ENCODE data around the gene PRTFDC1.
"Not testable (repeated sequence)": the region's sequence is repeated elsewhere in the genome, so short reads cannot be mapped to it uniquely, and the experiment has no call there.

The PRTFDC1 gene

DNA sequence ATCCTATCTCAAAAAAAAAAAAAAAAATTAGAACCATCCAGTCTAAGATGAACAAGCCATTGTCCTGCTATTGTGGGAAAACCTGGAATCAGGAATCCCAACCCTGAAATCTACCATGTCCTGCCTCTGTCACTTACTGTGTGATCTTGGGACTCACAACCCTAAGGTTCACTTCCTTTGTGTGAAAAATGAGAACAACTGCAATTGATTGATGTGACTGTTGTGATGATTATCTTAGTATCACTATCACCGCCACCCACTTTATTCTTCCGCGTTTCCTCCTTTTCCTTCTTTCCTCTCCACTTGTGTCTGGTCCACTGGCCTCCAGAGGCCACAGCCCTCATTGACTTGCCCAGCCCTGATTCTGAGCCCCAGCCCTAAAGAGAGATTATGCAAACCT is 12.6 kb upstream of the PRTFDC1 start:
- DNase-seq, result no peak

DNA sequence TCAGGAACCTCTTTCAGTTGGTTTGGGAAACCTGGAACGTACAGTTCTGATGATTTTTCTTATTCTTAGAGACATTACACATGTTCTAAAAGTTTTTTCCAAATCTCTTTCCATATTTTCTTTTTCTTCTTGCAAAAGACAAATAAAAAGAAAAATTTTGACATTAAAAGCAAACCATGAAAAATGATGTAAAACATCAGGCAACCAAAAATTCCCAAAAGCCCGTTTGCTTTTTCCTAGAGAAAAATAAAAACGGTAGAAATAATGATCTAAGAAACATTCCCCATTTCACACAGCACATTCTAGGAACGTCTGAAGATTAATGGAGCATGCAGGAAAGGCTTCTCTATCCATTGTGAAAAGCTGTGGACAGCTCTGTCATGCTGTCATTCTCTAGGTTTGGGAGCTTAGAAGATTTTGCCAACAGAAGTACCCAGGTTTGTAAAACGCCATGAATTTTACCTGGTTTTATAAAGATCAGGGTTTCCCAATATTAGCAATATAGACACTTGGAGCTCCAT is 11.2 kb upstream of the PRTFDC1 start:
- DNase-seq, result no peak

DNA sequence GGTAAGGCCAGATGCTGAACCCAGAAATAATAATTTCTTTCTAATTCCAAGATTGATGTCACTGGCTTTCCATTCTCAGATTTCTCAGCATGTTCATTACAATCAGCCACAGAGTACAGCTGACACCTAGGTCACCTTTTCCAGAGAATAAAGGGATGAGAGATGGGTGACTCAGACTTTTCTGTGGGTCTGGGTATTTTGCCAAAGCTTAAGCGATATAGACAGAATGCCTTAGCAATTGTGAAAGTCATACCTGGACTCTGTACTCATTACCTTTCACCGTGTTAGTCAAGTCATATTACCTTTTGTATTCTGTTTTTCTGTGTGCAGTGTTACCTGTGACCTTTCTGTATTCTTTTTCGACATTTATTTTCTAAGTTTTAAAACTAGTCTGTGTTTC is 10.6 kb upstream of the PRTFDC1 start:
- no peak for DNase-seq

DNA sequence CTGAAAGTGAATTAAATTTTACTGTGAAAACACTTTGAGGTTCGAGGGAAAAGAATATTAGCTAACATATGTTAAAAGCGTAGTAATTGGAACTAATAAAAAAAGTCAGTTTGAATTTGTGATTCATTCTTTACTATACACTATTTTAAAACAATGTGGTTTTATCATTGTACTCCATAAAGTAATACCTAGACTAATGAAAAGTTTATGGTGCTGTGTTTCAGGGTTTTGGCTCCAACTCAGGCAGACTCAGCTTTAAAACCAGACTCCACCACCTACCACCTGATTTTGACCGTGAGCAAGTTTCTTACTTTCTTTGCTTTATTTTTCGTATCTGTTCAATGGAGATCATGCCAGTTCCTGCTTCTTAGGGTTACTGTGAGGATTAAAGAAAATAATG is 9.2 kb upstream of the PRTFDC1 start:
- no peak for DNase-seq

DNA sequence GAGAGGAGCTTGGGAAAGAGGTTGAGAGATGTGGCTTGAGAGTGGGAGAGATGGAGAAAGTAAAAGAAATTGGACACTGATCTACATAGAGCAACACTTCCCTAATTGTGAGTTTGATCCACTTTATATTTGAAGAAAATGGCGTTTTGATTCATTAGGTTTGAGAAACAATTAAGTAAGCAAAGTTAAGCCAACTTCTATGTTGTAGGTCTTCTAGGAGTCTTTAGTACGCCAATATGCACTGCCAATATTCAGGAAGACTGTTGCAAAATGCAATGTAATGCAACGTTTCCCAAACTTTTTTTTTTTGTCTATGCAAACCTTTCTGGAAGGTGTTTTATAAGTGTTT is 7.0 kb upstream of the PRTFDC1 start:
- DNase-seq, result no peak

DNA sequence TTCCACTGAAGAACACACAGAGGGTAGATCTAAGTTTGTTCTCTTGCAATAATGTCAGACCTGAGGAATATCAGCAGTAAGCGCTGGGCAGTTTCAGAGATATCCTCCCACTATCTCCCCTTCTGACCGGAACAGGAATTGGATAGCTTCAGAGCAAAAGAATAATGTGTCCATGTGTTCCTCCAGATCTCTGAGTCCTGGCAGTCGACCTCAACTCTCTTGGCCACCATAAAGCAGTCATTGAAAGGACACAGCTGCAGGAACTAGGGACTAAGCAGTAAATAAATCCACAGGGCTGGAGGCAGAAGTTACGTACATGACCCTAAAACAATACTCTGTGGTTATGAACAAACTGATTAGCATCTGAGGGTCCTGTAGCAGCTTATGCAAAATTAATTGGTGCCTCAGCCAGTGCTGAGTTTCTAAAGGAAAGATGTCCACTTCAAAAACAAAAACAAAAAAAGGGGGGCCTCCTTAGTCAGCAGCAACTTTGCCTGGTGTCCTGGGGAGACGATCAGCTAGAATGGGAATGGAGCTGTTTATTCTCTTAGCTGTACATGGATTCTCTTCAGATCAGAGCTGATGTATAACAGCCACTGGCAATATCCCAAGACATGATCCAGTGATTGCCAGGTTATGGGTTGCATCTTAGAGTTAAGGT is 6.4 kb upstream of the PRTFDC1 start:
- DNase-seq, result peak; percentile 67

DNA sequence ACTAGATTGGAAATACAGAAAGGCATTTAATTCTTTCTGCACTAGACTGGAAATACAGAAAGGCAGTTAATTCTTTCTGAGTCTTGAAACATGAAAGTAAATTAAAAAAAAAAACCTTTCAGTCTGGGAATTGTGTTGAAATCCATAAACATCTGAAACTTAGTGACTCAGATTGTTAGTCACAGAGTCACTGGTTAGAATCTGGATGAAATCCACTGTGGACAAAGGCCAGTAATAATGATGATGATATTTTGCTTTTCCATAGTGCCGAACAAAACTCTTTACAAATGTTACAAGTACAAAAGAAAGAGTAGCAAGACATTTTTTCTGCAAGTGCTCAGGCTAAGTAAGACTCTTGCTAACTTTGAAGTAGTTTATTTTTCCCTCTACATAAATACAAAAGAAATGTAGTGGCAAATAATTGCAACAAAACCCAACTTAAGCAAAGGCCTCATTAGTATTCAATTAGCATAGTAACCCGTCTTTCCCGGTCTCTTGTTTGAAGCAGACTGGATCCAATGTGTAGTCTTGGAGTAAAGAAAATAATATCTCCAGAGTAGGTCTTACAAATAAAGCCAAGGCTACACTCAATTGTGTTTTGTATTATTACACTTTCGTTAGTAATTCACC is 5.8 kb upstream of the PRTFDC1 start:
- DNase-seq, result no peak

DNA sequence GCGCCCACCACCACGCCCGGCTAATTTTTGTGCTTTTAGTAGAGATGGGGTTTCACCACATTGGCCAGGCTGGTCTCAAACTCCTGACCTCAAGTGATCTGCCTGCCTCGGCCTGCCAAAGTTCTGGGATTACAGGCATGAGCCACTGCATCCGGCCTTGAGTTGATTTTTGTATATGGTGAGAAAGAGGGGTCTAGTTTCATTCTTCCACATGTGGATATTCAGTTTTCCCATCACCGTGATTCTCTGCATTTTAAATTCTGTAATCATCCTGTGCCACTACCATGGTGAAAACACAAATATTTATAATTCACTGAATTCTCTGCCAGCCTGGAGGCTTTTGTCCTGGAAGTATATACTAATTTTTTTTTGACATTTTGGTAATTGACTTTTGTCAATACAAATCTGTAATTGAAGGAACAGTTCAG is 5.2 kb upstream of the PRTFDC1 start:
- DNase-seq, result not testable (repeated sequence)

DNA sequence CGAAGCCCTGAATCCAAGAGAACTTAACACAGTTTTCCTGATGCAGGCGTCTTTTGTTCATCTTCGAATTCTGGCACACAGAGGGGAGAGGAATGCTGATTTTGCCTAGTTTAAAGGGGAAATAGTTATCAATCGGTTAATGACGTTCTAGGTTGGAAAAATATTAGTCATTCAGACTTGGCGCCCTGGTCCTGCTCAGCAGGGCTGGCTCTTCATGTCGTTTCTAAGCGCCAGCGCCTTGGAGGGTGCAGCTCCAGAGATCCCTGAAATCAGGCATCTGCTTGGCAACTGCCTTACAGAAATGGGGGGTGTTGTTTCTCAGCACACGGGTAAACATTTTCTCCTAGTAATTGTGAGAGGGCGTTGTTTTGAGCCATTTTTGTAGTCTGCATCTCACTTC is 1.3 kb upstream of the PRTFDC1 start:
- DNase-seq, result no peak

DNA sequence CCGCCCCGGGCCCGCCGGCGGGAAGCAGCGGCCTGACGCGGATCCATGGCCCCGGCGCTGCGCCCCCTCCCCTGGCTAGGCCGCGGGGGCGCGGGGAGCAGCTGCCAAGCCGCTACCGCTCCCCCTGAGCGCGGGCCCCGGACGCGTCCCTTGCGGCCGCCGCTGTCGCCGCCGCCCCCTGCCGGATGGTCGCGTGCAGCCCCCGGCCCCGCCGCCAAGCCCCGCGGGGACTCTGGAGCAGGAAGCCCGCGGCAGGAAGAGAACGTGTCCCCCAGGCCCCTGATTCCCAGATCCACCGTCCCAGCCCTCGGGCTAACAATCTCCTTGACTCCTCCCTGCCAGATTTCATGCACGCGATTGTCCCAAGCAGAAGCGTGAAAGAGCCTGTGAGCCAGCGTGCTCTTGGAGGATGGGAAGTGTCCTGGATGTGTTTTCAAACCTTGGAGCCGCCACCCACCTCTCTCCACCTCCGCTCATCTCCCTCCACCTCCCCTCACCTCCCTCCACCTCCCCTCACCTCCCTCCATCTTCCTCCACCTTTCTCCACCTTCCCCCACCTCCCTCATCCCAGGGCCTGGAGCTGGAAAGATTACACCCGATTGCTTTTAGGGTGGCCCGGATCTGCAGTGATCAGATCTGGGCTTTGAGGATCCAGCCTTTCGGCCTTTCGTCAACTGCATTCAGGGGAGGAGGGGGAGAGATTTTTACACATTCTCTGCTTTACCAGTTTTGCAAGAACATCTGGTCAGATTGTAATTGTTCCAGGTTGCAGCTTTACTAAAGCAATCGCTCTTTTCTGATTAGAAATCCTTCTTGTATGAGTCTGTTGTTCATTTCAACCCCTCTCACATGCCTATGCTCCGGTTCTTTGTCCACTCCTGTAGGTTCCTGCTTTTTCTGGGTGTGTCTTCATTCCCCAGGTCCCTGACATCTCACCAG is 570 bp upstream of the PRTFDC1 start:
- DNase-seq, result peak; percentile 79

DNA sequence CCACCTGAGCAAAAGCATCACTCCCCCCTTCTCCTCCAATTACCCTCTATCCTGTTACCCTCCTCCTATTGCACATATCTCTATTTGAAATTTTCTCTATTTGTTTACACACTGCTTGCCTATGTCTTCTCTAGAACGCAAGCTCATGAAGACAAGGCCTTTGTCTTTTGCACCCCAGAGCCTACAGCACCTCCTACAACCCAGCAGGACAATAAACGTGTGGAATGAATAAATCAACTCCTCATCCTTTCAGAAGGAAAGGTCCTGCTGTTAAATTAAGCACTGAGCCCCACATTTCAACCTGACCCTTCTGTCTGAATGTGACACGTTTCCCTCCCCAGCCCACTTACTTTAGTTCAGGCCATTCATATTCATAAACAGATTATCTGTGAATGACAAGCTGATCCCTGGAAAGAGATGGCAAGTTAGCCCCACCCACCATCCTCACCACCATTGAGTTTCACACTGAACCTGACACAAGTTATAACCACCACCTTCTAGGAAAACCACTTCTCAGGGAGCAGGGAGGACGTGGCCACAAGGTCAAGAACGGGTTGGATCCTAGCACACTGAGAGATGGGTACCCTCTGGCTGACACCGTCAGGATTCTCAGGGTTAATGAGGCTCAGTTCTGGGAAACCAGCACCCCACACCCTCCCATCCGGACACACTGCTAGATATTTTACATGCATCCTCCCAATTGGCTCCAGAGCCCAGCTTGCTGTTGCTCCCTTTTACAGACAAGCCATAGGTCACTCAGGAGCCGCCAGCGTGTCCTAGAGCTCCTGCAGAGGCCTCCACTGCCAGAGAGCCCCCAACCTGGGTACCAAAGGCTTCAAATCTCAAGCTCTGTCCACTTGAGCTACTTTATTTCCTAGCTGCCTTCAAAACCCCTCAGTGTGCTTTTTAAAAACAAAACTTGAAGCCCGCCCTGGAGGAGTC is 934 bp downstream of the PRTFDC1 start:
- DNase-seq, result peak; percentile 74

DNA sequence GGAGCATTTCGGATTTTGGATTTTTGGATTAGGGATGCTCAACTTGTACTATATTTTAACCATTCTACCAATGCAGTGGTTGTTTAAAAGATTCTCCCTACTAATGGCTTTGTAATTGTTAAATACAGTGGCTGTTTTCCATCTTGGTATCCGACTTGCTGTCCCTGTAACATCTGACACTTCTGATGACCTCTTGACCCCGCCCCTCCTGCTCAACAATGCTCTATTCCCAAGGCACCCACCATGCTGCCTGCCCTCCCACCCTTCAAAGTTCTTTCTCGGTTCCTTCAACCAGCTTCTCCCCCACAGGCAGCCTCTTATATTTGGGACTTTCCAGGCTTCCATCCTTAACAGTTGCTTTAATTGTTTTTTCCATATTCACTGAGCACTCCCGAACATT is 2.0 kb downstream of the PRTFDC1 start:
- DNase-seq, result no peak

DNA sequence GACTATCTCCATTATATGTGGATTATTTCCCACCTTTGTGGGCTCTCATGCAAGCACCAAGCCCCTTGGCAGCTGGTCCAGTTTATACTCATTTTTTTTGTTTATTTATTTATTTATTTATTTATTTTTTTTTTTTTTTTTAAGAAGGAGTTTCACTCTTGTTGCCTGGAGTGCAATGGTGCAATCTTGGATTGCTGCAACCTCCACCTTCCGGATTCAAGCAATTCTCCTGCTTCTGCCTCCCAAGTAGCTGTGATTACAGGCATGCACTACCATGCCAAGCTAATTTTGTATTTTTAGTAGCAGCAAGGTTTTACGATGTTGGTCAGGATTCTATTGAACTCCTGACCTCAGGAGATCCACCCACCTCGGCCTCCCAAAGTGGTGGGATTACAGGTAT is 2.8 kb downstream of the PRTFDC1 start:
- no peak for DNase-seq

DNA sequence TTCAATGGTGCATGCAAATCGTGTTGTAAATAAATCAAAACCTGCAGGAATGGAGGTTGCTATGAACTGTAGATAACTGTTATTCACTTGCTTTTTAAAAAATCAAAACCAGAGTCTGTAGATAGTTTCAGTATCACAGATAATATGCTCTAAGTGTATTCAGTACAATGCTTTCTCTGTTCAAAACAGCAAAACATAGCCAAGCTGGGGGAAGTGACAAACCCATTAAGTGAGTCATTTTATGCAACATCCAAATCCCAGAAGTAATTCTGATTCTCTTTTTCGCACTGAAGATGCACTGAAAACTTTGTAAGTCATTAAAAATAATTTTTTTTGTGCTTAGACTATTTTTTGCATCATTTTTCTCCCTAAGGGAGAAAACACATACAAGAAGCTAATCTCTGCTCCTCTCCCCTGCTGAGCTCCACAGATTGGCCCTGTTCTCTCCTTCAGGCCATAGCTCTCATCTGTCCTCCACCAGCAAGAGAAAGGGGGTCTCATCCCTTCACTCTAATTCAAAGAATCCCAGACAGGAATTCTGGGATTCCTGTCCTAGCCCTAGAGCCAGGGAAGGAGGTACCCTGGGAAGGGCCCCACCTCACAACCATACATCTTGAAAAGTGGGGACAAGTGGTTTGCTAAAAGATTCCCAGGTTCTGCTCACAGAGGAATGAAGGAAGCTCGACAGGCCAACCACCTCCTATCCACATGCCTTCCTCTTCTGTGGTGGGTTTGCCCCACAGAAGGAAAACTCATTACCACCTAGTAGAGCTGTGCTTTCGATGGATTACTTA is 4.9 kb downstream of the PRTFDC1 start:
- no peak for DNase-seq

DNA sequence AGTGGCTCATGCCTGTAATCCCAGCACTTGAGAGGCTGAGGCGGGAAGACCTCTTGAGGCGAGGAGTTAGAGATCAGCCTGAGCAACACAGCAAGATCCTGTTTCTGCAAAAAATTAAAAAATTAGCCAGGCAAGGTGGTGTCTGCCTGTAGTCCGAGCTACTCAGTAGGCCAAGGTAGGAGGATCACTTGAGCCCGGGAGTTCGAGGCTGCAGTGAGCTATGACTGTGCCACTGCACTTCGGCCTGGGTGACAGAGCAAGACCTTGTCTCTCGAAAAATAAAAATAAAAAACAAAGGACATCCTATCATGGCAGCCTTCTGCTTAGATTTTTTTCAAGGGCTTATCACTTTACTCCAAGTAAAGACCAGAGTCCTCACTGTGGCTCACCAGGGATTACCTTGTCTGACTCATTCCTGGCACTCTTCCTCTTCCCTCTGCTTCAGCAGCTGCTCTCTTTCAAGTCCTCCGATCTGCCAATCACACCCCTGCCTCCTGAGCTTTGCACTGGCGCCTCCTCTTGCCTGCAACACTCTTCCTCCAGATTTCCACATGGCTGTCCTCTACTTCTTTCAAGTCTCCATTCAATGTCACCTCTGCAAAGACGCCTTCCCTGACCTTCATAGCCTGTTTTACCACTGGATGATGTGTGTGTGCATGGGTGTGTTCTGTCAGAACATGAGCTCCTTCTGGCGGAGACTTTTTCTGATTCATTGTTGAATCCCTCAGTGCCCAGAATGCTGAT is 7.7 kb downstream of the PRTFDC1 start:
- DNase-seq, result no peak

DNA sequence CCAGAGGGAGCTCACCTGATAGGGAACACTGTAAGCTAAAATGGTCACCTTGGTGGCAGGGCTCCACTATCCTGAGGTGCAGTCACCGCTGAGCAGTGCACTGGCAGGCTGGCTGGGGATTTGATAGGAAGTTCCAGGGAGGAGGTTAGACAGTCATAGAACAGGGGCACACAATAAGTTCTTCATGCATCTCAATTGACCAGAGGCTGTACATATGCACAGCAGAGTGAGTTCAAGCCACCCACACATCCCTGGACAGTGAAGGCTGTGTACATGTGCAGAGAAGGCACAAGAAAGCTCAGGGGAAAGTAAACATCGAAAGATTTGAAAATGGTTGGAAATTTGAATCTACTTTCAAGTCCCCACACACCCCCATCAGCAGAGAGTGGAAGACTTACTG is 13.9 kb downstream of the PRTFDC1 start:
- no peak for DNase-seq

DNA sequence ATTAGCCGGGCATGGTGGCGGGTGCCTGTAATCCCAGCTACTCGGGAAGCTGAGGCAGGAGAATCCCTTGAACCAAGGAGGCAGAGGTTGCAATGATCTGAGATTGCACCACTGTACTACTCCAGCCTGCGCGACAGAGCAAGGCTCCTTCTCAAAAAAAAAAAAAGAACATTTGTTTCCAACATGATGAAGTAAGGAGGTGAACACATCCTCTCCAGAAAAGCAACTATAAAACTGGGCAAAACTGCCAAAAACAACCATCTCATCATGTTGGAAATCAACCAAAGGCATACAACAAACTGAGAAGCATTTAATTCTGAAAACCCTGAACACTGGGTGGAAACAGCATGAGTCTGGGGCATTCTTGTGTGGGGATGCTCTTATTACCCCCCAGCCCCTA is 14.3 kb downstream of the PRTFDC1 start:
- no peak for DNase-seq

DNA sequence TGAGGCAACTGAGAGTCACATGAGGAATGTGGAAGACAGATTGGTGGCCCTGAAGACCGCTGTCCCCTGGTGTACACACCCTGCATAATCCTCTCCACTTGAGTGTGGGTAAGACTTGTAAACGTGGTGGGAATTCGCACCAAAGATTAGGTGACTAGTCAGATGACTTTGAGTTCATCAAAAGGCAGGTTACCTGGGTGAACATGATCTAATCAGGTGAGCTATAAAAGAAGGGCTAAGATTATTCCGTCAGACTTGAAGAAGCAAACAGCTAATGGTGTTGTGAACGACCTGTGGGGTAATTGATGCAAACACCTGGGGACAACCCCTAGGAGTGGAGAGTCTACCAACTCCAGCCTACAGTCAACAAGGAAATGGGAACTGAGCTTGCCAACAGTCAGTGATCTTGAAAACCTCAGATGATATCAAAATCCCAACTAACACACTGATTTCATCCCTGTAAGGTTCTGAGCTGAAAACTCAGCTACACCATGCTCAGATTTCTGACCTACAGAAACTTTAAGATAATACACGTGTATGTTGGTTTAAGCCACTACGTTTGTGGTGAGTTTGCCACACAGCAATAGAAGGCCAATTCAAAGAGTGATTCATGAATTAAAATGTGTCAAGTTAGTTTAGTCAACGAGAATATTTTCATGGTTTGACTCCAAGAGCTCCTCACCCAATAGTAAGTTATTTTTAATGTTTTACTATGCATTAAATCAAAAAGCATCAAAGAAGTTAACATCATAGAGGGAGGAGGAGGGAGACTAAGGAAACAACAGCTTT is 16.7 kb downstream of the PRTFDC1 start:
- no peak for DNase-seq

DNA sequence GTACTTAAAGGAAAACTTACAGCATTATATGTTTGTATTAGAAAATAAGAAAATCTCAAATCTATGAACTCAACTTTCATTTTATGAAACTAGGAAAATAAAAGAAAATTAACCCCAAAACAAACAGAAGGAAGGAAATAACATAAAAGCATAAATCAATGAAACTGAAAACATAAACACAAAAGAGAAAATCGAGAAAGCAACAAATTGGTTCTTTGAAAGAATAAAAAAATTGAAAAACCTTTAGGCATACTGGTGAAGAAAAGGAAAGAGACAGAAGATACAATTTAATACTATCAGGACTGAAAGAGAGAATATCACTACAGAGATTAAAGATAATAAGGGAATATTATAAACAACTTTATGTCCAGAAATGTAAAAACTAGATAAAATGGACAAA is 21.2 kb downstream of the PRTFDC1 start:
- no peak for DNase-seq

DNA sequence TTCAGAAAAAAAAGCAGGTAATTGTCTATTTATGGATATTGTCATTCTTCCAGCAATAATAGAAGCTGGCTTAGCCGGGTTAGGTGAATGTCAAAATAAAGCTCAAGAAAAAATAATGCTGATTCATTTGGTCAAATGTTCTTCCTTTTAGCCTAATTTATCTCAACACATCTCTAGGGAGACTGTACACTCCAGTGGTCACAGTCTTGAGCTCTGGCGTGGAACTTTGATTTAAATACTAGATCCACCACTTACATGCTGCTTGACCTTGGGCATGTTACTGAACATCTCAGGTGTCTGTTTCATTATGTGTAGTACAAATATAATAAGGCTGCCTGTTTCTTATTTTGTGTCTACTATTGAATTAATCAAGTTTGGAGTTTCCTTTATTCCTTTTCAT is 22.0 kb downstream of the PRTFDC1 start:
- no peak for DNase-seq

All from right forelimb (tissue), 1 donor.